IPS DF 6.9 (cell line): ENCODE data around the gene LCOR.

Source experiments
- DNase-seq: peaks from one replicate; pipeline ENCODE4 v3.0.0-alpha.2; 2013; ENCODE audit warnings: low read depth, low spot score
- H3K27ac ChIP-seq: one replicate; pipeline ENCODE4 v1.5.1; 2013; ENCODE audit warnings: low read length, control low read depth
- H3K27me3 ChIP-seq: 2 replicates; pipeline ENCODE4 v1.6.1; 2013; ENCODE audit warnings: mild to moderate bottlenecking, low read length; ENCODE audit not compliant: control insufficient read depth, insufficient read depth
- H3K36me3 ChIP-seq: 2 replicates; pipeline ENCODE4 v1.6.1; 2013; ENCODE audit warnings: low read length; ENCODE audit not compliant: control insufficient read depth, insufficient read depth
- H3K4me1 ChIP-seq: 2 replicates; pipeline ENCODE4 v1.6.1; 2013; ENCODE audit warnings: low read length; ENCODE audit not compliant: control insufficient read depth, insufficient read depth
- H3K4me3 ChIP-seq: 2 replicates; pipeline ENCODE4 v1.5.1; 2013; ENCODE audit warnings: mild to moderate bottlenecking, low read length
- H3K9me3 ChIP-seq: 2 replicates; pipeline ENCODE4 v1.6.1; 2013; ENCODE audit warnings: low read length, inconsistent platforms; ENCODE audit not compliant: control insufficient read depth, insufficient read depth
- WGBS: extraction: QIAGEN DNeasy Blood & Tissue Kit; methylation state at CpG from one replicate; pipeline ENCODE4 v1.1.7; 2013; ENCODE audit warnings: mixed read lengths, missing lambda C conversion rate; ENCODE audit not compliant: insufficient read length, insufficient coverage; 5-methylcytosine and 5-hydroxymethylcytosine counted together

The LCOR gene

GRCh38 chr10:96910488-96911395 lies 78.6 kb downstream of the LCOR start:
- DNase-seq, result peak; percentile 27
- Histone ChIP-seq H3K4me1 (no peaks in the 10 kb centered on the region), H3K27me3 (no peaks in the 10 kb centered on the region), H3K4me3 (no peak overlapping the region), H3K9me3 (no peaks in the 10 kb centered on the region), H3K27ac (no peak overlapping the region), H3K36me3 (no peaks in the 10 kb centered on the region)
- no CpG with 5 or more reads among the region's 13 CpGs for WGBS

DNA sequence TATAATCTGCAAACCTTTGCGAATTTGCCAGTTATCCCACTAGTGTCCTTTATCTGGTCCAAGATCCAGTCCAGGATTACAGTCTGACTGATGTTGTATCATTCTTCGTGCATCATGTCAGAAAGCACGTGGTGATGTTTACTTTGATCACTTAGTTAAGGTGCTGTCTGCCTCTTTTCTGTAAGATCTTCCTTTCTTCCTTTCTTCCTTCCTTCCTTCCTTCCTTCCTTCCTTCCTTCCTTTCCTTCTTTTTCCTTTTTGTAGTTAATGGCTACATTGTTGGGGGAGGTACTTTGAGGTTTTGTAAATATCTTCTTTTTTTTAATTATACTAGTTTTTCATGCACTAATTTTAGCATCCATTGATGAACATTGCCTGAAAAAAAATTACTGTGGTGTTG lies 80.3 kb downstream of the LCOR start:
- H3K27me3 ChIP-seq, result no peaks in the 10 kb centered on the region
- H3K4me1 ChIP-seq, result no peaks in the 10 kb centered on the region
- no peak overlapping the region for H3K4me3 ChIP-seq
- no peaks in the 10 kb centered on the region for H3K9me3 ChIP-seq
- no peak overlapping the region for H3K27ac ChIP-seq
- DNase-seq, result no peak
- no peaks in the 10 kb centered on the region for H3K36me3 ChIP-seq
- WGBS, result no CpG with 5 or more reads among the region's 3 CpGs

DNA sequence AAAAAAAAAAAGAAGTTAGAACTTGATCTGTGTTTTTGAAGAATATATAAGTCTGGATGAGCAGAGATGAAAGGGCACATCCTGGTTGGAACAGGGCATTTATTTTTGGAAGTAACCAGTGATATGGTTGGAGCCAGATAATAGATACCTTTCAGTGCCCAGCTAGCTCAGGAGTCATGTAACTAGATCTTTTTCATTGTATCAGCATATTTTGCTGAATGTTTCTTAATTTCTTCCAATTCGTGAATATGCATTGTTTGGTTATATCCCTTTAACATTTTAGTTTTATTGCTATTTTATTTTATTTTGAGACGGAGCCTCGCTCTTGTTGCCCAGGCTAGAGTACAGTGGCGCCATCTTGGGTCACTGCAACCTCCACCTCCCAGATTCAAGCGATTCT lies 81.8 kb downstream of the LCOR start:
- Histone ChIP-seq H3K4me3 (no peak overlapping the region), H3K36me3 (no peaks in the 10 kb centered on the region), H3K4me1 (no peaks in the 10 kb centered on the region), H3K27me3 (no peaks in the 10 kb centered on the region), H3K9me3 (no peaks in the 10 kb centered on the region), H3K27ac (no peak overlapping the region)
- WGBS, result no CpG with 5 or more reads among the region's 5 CpGs
- no peak for DNase-seq

GRCh38 chr10:96917628-96918027 lies 85.5 kb downstream of the LCOR start:
- Histone ChIP-seq H3K9me3 (no peaks in the 10 kb centered on the region), H3K27me3 (no peaks in the 10 kb centered on the region), H3K4me1 (no peaks in the 10 kb centered on the region), H3K4me3 (no peak overlapping the region), H3K27ac (no peak overlapping the region), H3K36me3 (no peaks in the 10 kb centered on the region)
- 100% methylated on average over 5 of the region's 5 CpGs for WGBS
- no peak for DNase-seq

- DNase-seq, result no peak
- WGBS, result 100% methylated on average over 1 of the region's 5 CpGs
Measured at GRCh38 chr10:96918214-96919002, 86.3 kb downstream of the LCOR start.

DNA sequence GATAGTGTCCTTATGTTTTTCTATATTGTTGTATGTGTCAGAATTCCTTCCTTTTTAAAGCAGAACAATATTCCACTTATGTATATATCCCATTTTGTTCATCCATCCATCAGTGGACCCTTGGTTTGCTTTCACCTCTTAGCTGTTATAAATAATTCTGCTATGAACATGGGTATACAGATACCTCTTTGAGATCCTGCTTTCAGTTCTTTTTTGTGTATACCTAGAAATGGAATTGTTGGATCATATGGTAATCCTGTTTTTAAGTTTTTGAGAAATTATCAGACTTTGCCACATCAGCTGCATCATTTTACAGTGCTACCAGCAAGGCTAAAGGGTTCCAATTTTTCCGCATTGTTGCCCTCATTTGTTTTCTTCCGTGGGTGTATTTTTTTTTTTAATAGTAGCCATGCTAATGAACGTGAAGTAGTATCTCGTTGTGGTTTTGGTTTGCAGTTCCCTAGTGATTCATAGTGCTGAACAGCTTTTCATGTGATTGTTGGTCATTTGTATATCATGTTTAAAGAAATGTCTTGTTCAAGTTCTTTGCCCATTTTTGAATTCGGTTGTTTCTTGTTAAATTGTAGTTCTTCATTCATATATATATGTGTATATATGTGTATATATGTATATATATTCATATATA lies 87.8 kb downstream of the LCOR start:
- Histone ChIP-seq H3K4me1 (no peaks in the 10 kb centered on the region), H3K36me3 (no peaks in the 10 kb centered on the region), H3K27me3 (no peaks in the 10 kb centered on the region), H3K9me3 (no peaks in the 10 kb centered on the region), H3K4me3 (no peak overlapping the region), H3K27ac (no peak overlapping the region)
- WGBS, result no CpG with 5 or more reads among the region's 5 CpGs
- DNase-seq, result no peak

More at GRCh38 chr10:96918214-96919002, 86.3 kb downstream of the LCOR start:
- Histone ChIP-seq H3K9me3 (no peaks in the 10 kb centered on the region), H3K27me3 (no peaks in the 10 kb centered on the region), H3K36me3 (no peaks in the 10 kb centered on the region), H3K4me1 (no peaks in the 10 kb centered on the region), H3K27ac (no peak overlapping the region), H3K4me3 (no peak overlapping the region)

DNA sequence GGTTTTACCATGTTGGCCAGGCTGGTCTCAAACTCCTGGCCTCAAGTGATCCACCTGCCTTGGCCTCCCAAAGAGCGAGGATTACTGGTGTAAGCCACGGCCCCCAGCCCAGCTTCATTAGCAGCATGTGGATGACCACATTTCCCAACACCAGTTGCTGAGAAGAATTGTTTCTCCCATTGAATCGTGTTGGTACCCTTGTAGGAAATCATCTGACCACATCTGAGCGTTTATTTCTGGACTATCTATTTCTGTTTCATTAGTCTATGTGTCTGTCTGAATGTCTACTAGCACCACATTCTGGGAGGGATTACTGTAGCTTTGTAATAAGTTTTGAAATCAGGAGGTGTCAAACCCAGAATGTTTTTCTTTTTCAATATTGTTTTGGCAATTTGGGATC lies 89.6 kb downstream of the LCOR start:
- no peaks in the 10 kb centered on the region for H3K9me3 ChIP-seq
- no peaks in the 10 kb centered on the region for H3K4me1 ChIP-seq
- no peaks in the 10 kb centered on the region for H3K36me3 ChIP-seq
- no peak overlapping the region for H3K4me3 ChIP-seq
- H3K27me3 ChIP-seq, result no peaks in the 10 kb centered on the region
- H3K27ac ChIP-seq, result no peak overlapping the region
- WGBS, result no CpG with 5 or more reads among the region's 4 CpGs
- no peak for DNase-seq

- Histone ChIP-seq H3K36me3 (no peaks in the 10 kb centered on the region), H3K4me1 (no peaks in the 10 kb centered on the region), H3K27ac (no peak overlapping the region), H3K4me3 (no peak overlapping the region), H3K27me3 (no peaks in the 10 kb centered on the region), H3K9me3 (no peaks in the 10 kb centered on the region)
- WGBS, result 100% methylated on average over 1 of the region's 3 CpGs
- no peak for DNase-seq
Measured at GRCh38 chr10:96922978-96923948, 91.2 kb downstream of the LCOR start.

DNA sequence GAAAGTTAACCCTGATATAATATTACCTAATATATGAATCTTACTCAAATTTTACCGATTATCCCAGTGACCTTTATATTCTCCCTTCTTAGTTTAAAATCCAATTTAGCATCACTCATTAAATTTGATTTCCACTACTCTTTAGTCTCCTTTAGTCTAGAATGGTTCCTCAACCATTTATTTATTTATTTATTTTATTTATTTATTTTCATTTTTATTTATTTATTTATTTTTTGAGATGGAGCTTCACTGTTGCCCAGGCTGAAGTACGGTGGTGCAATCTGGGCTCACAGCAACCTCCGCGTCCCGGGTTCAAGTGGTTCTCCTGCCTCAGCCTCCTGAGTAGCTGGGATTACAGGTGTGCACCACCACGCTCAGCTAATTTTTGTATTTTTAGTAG lies 92.8 kb downstream of the LCOR start:
- WGBS, result no CpG with 5 or more reads among the region's 6 CpGs
- no peaks in the 10 kb centered on the region for H3K9me3 ChIP-seq
- H3K36me3 ChIP-seq, result no peaks in the 10 kb centered on the region
- H3K4me3 ChIP-seq, result no peak overlapping the region
- H3K4me1 ChIP-seq, result no peaks in the 10 kb centered on the region
- H3K27me3 ChIP-seq, result no peaks in the 10 kb centered on the region
- no peak overlapping the region for H3K27ac ChIP-seq
- DNase-seq, result no peak
